ENCODE data around the gene ZNF362.

The ZNF362 gene

DNA sequence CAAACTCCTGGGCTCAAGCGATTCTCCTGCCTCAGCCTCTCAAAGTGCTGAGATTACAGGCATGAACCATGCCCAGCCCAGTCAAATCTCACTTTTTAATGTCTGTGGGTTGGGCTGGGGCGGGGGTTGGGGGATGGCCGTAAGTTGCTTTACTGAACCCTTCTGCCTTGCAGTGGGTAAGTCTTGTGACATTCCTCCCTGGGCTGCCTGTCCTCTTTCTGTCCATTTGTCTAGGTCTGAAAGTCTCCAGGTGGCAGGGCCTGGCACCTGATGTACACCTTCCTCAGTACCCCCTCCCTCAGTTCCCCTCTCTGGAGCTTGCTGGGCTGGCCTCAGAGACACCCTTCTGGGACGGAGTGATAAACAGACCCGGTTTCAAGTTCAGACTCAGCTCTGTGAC is 13.3 kb downstream of the ZNF362 start:
- no peak for DNase-seq

DNA sequence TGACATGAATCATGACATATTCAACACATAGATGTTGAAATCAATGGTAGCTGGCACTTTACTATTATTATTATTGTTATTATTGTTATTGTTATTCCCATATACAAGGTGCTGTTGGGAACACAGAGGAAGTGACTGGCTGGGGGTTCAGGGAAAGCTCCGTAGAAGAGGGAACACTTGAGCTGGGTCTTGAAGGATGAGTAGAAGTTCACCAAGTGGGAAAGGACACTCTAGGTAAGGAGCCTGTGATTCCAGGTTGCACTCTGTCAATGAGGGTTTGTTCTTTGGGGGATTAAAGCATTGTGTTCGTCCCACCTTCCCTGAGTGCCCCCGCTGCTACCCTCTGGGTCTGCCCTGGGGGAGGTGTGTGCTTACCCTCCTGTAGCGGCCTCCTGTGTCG is 14.1 kb downstream of the ZNF362 start:
- no peak for DNase-seq

DNA sequence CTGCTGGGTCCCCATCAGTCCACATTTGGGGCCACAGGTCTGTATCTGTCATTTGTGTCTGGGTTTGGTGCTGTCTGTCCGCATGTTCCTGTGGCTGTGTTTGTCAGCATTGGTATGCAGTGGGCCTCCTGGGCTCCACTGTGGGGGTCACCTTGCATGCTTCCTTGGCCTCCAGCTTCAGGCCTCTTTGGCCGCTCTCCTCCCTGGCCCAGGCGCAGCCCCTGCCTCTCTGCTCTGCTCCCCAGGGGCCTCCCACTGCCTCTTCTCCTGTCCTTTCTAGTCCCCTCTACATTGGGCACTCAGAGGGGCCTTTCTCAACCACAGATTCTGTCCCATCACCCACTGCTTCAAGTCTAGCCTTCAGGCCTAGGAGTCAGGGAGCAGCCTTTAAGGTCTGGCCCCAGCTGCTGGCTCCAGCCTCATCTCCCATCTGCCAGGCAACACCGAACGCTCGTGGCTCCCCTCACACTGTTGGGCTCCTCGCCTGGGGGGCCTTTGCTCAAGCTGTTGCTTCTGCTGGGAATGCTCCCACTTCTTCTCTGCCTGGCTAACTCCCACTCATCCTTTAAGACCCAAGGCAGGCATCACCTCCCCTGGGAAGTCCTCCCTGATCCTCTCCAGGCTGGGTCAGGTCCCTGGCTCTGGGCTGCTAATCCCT is 14.6 kb downstream of the ZNF362 start:
- DNase-seq: no peak

DNA sequence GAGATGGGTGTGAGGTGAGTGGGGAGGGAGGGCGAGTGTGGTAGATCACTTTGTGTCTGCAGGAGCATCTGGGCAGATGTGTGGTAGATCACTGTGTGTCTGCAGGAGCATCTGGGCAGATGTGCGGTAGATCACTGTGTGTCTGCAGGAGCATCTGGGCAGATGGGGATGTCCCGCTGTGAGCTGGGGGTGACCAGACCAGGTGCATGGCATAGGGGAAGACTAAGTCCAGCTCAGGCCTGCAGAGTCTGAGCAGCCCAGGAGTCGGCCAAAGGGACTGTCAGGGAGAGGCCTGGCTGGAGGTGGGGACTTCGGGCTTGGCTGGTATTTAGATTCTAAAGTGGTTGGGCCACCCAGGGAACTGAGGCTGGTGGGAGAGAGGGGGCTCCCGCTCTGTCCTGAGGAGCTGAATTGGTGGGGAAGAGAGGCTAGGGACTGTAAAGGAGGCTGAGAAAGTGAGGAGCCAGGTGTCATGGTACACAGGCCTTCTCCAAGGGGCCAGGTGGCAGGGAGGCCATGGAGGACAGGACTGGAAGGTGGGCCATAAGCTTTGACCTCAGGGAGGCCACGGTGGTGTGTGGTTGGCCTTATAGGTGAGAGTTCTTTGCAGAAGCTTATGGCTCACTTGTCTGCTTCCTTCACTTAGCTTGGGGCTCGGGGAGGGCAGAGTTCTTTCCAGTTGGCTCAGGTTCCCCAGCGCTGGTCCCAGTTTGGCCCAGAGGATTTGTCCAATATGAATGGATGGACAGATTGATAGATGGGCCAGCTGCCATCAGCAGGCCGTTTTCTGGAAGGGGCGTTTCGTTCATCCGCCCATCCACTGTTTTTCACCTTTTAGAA is 15.6 kb downstream of the ZNF362 start:
- no peak for DNase-seq

DNA sequence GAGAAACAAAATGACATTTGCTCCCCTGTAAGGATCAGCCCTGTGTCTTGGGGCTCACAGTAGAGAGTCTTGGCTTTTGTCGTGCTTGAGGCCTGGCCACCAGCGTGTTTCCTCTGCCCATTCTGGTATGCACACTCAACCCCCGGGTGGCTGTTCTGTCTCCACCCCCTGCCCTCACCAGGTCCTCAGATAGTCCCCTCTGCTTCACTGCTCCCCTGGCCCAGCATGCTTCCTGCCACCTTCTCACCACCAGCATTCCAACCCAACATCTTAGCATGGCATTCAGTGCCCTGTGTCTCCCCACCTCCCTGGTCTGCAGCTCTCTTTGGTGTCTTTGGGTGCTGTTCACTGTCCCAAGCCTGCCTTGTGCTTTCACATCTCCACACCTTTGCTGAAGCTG is 16.2 kb downstream of the ZNF362 start:
- DNase-seq: no peak

DNA sequence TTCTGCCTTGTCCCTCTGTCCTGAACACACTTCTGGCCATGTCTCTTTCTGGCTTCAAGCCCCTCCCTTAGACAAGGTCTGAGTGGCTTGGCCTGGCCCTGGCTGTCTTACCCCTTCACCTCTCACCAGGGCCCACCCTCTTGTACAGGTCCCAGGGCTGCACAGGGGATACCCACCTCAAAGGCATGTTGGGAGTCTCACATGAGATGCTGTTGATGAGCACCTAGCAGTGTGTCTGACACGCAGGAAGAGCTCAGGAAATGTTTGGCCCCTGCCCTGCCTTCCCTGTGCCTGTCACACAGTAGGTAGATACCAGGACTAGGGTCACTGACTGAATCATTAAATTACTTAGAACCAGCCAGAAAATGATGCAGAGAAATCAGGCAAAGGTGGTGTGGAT is 16.6 kb downstream of the ZNF362 start:
- DNase-seq: no peak

DNA sequence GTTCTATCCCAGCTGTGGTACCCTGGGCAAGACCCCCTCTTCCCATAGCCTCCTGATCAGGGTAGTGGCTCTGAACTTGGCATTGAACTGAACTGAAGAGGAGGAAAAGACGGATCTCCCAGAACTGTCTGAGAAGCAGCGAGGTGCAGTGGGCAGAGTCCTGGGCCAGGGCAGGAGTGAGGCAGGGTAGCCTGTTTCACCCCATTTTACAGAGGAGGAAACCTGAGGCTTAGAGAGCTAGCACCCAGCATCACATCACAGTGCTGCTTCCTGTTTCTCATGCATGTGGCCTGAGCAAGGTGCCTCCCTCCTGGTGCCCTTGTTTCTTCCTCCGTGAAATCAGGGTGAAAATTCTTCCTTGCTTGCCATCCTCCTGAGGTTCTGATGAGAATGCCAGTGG is 17.1 kb downstream of the ZNF362 start:
- no peak for DNase-seq

DNA sequence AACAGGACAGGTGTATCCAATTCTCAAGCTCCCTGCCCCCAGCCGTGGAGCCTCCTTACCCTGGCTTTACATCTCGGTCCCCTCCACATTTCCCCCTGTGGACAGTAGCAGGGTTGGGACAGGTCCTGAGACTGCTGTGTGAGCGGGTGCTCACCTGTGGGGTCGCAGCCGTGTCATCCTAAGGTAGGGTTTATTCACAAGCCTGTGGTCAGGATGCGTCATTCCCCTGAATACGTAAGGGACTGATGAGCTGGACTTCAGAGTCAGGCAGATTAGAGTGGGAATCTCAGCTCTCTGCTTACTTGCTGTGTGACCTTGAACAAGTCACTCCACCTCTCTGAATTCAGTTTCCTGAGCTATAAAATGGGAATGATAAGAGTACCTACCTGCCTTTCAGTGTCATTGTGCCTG is 17.7 kb downstream of the ZNF362 start:
- DNase-seq: no peak

DNA sequence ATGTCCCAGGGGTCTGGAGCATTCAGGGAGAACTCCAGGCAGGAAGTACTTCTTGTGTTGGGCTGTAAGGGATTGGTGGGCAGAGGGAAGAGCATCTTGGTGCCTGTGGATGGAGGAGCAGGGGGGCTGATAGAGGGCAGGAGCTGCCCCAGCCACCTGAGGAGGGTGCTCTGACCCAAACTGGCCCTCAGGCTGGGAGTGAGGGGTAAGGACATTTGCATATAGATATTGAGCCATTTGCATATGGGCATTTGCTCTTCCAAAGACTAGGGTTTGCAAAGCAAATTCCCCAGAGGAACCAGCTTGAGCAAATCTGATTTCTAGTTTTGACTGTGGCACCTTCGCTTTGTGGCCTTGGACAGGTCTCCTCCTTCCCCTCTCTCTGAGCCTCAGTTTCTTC is 18.2 kb downstream of the ZNF362 start:
- DNase-seq: no peak

DNA sequence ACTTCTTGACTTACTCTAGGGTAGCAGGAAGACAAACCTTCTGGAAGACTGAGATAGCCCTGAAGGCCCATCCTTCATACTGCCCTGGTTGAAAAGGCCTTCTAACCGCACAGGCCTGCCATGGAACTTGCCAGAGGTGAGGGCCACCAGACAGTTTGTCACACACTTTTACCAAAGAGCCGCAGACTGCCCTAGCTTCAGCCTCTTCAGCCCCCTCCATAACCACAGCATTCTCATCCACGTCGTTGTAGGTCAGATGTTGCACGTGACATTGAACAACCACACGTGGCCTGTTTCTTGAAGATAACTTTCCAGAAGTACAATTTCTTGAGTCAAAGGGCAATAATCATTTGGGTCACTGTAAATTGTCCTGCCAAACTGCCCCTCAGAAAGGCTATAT is 18.9 kb downstream of the ZNF362 start:
- no peak for DNase-seq

DNA sequence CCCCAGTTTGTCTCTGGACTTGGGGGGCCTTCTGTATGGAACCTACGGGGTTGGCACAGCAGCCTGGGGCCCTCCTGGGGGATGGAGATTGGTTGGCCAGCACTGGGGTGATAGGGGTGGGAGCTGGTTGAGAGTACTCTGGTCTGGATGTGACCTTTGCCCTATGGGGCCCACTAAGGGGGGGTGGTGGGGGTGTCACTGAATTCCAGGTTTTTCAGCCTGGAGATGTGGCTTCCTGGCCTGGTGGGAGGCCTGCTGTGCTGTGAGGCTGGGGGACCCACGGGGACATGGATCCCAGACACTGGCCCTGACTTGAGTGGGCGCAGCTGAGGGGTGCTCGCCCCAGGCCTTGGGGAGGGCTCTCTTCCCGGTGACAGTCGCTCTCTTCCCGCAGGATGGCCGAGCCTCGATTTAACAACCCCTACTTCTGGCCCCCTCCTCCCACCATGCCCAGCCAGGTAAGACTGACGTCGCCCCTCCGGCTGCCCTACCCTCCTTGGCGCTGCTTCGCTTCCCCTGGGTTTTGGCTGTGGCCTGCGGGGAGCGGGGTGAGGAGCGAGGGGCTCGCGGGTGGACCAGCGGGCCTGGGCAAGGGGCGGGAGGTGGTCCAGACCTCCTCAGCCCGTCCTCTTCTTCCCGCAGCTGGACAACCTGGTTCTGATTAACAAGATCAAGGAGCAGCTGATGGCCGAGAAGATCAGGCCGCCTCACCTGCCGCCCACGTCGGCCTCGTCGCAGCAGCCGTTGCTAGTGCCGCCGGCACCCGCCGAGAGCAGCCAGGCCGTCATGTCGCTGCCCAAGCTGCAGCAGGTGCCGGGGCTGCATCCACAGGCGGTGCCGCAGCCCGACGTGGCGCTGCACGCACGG is 19.6 kb downstream of the ZNF362 start:
- no peak for DNase-seq

DNA sequence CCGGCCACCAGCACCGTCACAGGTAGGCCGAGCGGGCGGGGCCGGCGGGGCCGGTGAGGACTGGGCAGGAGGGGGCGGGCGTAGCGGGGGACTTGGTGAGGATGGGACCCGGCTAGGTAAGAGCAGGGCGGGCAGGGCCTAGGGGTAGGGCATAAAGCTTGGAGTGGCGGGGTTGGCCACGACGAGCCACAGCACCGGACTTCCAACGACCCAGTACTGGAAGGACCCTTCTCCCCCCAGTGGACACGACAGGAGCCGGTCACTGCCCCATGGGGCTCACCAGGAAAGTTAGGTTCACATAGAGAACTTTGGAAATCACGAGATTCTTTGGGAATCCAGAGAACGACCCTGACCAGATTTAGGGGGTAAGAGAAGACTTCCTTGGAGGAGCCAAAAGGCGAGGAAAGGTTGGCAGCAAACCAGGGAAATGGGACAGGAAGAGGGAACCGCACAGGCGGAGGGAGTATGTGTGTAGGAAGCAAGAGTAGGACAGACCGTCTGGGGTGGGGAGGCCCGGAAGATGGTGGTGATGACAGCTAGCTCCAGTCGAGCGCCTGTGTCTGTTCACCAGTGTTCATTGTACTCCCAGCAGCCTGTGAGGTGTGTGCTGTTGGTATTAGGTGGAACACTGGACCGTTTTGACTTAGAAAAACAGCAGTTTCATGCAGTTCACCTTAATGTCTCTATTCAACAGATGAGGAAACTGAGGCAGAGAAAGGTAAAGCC is 20.4 kb downstream of the ZNF362 start:
- no peak for DNase-seq

DNA sequence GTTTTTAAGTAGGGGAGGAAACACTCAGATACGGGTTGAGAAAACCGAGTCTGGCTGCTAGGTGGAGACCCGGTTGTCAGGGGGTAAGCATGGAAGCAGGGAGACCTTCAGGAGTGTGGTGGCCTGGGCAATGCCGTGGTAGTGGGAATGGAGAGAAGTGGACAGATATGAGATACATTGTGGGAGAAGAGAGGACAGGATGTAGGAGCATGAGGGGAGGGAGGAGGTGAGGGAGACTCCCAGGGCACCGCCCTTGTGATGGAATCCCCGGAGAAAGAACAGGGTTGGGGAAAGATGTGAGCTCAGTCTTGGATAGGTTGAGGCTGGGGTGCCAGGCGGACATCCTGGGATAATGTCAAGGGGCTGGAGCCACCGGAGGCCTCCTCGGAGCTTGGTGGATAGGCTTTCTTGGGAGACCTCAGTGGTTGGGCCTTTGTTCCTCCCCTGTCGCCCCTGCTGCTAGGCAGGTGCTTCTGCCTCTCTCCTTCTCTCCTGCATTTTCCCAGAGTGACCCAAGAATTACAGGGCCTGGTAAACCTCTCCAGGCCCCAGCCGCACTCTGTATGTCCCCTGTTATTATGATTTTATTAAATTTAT is 21.3 kb downstream of the ZNF362 start:
- no peak for DNase-seq

DNA sequence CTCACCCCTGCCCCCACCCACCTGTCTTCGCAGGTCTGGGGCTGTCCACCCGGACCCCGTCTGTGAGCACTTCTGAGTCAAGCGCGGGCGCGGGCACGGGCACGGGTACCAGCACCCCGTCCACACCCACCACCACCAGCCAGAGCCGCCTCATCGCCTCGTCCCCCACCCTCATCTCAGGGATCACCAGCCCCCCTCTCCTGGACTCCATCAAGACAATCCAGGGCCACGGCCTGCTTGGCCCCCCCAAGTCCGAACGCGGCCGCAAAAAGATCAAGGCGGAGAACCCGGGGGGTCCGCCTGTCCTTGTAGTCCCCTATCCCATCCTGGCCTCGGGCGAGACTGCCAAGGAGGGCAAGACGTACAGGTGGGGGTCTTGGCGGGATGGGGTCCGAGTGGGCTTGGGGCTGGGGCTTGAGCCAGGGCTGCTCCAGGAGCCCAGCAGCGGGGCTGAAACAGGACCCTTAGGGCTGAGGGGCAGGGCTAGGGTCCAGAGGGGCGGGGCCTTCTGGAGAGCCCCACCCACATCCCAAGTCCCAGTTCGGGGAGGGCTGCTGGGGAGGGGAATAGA is 23.9 kb downstream of the ZNF362 start:
- no peak for DNase-seq

DNA sequence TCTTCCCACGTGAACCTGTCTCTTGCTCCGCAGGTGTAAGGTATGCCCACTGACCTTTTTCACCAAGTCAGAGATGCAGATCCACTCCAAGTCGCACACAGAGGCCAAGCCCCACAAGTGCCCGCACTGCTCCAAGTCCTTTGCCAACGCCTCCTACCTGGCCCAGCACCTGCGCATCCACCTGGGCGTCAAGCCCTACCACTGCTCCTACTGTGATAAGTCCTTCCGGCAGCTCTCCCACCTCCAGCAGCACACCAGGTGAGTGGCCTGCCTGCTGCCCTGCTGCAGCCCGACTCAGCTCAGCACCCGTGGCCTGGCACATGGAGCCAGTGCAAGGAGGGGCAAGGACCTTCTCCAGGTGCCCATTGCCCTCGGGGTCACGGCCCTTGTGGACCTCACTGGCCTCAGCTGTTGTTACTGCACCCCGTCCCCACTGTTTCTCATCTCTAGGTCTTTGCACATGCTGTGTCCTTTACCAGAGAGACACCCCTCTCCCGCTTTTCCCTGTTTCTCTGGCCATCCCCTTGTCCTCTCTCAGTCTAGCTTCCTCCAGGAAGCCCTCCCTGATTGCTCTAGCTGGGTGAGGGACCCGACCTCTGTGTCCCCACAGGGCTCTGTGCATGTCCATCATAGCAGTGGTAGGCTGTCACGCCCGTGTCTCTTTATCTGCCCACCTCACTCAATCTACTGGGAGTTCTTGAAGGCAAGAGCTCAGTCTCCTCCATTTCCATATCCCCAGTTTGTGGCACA is 25.4 kb downstream of the ZNF362 start:
- DNase-seq: no peak

DNA sequence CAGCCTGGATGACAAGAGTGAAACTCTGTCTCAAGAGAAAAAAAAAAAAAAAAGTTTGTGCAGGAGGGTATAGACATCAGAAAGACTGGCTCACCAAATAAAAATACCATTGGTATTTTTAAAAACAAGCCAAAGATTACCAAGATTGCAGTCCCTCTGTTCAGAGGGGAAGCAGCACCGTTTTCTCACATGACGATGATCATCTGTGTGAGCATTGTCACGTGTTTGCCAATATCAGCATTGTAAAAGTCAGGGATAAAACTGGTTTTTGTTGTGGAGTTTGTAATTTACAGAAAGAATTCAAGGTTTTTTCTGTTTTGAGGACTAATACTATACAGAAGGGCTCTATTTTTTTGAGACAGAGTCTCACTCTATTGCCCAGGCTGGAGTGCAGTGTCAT is 26.5 kb downstream of the ZNF362 start:
- DNase-seq: no peak

DNA sequence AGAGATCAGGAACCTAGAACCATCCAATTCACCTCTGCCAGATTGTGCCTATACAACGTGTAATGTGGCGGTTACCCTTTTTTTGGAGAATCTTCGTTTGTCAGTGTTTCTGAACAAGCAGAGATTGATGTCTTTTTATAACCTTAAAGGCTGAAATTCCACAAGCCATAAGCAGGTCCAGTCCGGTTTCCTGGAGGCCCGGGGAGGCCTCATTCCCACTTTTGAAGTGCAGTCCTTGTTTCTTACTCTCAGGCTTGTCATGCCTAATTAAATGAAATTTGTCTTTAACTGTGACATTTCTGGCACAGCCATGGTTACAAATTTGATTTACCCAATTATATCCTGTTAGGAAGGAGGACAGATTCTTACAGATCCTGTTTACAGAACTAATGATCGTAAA is 27.8 kb downstream of the ZNF362 start:
- no peak for DNase-seq

DNA sequence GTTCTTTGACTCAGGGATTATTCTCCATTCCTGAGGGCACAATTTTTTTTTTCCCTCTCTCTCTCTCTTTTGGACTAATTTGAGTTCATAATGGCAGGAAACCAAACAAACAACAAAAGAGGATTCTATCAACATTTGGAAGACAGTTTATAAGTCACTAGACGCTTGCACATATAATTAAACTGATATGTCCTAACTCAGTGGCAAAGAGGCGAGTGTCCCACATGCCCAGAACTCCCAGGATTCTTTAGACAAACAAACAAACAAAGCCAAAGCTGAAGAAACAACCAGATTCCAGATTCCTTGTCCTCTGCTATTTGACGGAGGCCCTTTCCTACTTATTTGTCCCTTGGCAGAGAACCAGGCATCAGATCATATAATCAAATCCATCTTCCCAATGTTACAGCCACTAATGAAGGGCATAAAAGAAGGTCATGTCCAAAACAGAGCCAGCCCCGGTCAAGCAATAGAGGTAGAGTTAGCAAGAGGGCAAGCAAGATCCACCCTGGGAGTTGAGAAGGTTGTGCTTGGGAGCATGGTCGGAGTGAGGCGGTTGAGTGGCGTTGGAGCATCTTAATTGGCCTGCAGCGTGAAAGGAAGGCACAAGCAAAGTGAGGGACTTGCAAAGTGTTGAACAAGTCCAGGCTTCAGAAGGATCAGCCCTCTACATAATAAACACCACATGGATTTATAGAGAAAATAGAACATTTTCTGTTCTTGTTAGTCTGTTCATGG is 30.3 kb downstream of the ZNF362 start:
- no peak for DNase-seq

DNA sequence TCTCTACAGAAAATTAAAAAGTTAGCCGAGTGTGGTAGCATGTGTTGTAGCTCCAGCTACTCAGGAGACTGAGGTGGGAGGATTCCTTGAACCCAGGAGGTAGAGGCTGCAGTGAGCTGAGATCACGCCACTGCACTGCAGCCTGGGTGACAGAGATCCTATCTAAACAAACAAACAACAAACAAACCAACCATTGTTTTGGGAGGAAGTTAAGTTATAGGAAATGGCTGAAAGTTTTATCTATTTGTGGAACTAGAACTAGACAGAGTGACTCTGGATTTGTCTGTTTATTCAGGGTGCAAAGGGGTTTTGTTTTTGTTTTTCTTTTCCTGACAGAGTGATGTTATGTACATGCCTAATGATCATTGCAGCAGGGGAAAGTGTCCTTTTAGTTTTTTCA is 31.0 kb downstream of the ZNF362 start:
- no peak for DNase-seq

DNA sequence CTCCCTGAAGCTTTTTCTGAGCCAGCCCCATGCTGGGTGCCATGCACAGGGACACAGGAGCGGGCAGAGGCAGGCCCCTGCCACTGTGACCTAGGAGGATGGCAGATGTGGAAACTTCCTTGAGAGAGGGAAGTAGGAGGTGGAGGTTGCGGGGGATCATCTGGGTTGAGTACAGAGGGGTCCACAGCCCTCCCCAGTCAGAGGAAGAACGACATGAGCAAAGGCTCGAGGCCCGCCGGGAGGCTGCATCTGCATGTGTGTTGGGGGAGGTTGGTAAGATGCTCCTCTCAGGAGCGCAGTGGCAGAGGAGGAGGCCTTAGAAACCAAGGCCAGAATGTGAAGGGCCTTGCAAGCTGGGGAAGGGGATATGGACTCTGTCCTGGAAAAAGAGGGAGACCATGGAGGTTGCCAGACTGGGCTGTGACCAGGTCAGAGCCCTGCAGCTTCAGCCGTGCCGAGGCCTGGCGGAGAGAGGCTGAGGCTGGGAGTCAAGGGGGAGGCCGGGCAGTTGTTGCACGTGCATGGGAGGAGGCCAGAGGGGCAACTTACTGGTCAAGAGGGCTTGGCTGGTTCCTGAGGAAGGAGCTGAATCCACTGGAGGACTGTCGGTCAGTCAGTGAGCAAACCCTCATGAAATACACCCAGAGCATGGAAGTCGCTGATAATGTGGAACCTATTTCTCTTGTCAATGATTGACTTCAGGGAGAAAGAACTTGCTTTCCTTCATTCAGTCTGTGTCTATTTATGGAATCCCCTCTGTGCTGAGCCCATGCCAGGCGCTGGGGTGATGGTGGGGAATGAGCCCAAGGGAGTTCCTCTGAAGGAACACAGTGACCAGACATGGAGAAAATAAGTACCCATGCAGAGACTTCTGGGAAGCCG is 32.9 kb downstream of the ZNF362 start:
- DNase-seq: no peak
